Spleen (tissue), 11 donors: ENCODE measurements around the gene SRGAP2. TPM values are rescaled to one million over a fixed set of nuclear protein-coding genes. Genes with fewer than 3 reads are reported as not detected.
"Not testable (repeated sequence)": the region's sequence is repeated elsewhere in the genome, so short reads cannot be mapped to it uniquely, and the experiment has no call there.

ENCODE experiments used
- DNase-seq: peaks from one replicate; pipeline ENCODE4 v3.0.0-alpha.2; 2020
- H3K27ac ChIP-seq, 8 donors: fragments of 200-600 bp; sonication (generic) in 7 of 8; 1 replicate in 4 of 8; 2 replicates in 4 of 8; pipeline versions ENCODE4 v1.5.0 to v1.8.0; 2016 to 2021; ENCODE audit warnings: inconsistent platforms in 4 of 8, mild to moderate bottlenecking in 4 of 8, moderate library complexity in 1 of 8
- H3K27me3 ChIP-seq, 7 donors: fragments of 200-600 bp; sonication (generic) in 6 of 7; replicated peaks in 1 of 7; 1 replicate in 4 of 7; 2 replicates in 3 of 7; pipeline versions ENCODE4 v1.5.0 to v1.8.0; 2016 to 2021; ENCODE audit warnings: inconsistent platforms in 3 of 7, mild to moderate bottlenecking in 1 of 7
- H3K36me3 ChIP-seq, 6 donors: fragments of 200-600 bp; sonication (generic) in 5 of 6; 1 replicate in 4 of 6; 2 replicates in 2 of 6; pipeline versions ENCODE4 v1.5.0 to v1.8.0; 2016 to 2021; ENCODE audit warnings: inconsistent platforms in 2 of 6
- H3K4me1 ChIP-seq, 6 donors: fragments of 200-600 bp; sonication (generic) in 5 of 6; 1 replicate in 3 of 6; 2 replicates in 3 of 6; pipeline versions ENCODE4 v1.5.0 to v1.8.0; 2016 to 2021; ENCODE audit warnings: inconsistent platforms in 3 of 6
- H3K4me3 ChIP-seq, 8 donors: fragments of 200-600 bp; sonication (generic) in 7 of 8; 1 replicate in 4 of 8; 2 replicates in 4 of 8; pipeline versions ENCODE4 v1.5.0 to v1.8.0; 2016 to 2021; ENCODE audit warnings: inconsistent platforms in 4 of 8, mild to moderate bottlenecking in 4 of 8, moderate library complexity in 2 of 8
- H3K9me3 ChIP-seq, 8 donors: fragments of 200-600 bp; sonication (generic) in 7 of 8; 1 replicate in 4 of 8; 2 replicates in 4 of 8; pipeline versions ENCODE4 v1.5.0 to v1.8.0; 2016 to 2021; ENCODE audit warnings: inconsistent platforms in 4 of 8
- WGBS, 5 donors: extraction: QIAGEN DNeasy Blood & Tissue Kit in 3 of 5; methylation state at CpG; one replicate each; pipeline versions ENCODE4 v1.1.5 to v1.1.7; 2013 to 2018; 5-methylcytosine and 5-hydroxymethylcytosine counted together
- intact Hi-C: fragments of 100-400 bp; cut with DNase I; formaldehyde crosslinking; loops from one replicate; pipeline ENCODE4 v1.15.0; 2023; ENCODE audit warnings: low total_unique reads
- polyA plus RNA-seq, 3 donors: library from polyadenylated mRNA; stranded (reverse); fragments of 200-250 nt; gene quantifications; one replicate each; pipeline ENCODE4 v1.2.1, GENCODE V29; 2013
- total RNA-seq, 7 donors: library from RNA; depleted of rRNA in 3 of 7; stranded (reverse); fragments of >200 nt in 3 of 7; fragmentation: NEBNext Ultra II Directional in 4 of 7; extraction: Animal tissue kit (Norgen Biotek cat#: 25700) in 4 of 7; gene quantifications; one replicate each; pipeline versions ENCODE4 v1.1.0 to v1.2.1, GENCODE V29; 2016 to 2021
- donor health status: healthy with polysubstance abuse.
- donor health status: DM: no; HTN: no; CAD: no; lungs with moderate emphysema.
- donor health status: DM: no; HTN: no; CAD: no.
- donor health status: Bipolar disorder and iron deficiency.
- donor health status: healthy.
- donor health status: DM: no; HTN: no; CAD: no.
- donor health status: DM: yes; HTN: yes; CAD: no.

SRGAP2 gene
- total and polyA plus RNA-seq, 10 donors = 11.9 to 174 (median 97.0) TPM

DNA sequence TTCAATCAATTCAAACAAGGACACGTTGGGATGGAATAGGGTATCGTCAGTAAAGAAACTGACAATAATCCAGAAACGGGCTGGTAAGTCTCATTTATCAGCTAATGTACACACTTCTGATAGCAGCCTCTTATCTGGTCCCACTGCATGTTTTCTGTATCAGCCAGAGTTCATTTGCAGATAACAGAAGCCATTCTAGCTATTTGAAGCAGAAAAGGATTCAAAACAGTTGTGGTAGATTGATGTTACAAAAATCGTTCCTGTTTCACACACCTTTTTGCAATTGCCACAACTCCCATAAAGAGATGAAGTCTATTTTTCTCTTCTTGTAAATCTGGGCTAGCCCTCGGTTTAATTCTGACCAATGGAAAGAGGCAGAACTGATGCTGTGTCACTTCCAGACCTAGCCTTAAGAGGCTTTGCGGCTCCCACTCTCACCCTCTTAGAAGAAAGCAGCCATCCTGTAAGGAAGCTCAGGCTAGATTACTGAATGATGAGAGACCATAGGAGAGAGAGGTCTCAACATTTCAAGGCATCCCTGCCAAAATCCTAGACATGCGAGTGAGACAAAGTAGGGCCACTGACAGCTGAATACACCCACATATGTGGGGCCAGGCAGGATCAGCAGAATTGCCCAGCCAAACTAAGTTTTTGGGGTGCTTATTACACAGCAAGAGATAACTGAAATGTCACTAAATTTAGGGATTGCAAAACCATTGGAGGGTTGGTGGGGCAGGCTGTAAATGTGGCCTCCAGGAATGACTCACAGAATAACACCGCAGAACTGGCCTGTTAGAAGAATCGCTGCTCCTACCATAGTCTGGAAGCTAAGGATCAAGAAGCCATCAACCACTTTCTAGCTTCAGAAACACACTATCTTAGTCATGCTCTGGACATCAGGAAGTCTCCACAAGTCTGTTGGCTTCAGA, 25.0 kb upstream of the SRGAP2 start:
- H3K4me1 ChIP-seq, H3K9me3 ChIP-seq, H3K4me3 ChIP-seq, DNase-seq, H3K36me3 ChIP-seq, intact Hi-C loops, H3K27me3 ChIP-seq, H3K27ac ChIP-seq: not testable (repeated sequence)
- 79 to 88% (median 86%) methylated on average over 9 of the region's 9 CpGs for WGBS, 5 donors

DNA sequence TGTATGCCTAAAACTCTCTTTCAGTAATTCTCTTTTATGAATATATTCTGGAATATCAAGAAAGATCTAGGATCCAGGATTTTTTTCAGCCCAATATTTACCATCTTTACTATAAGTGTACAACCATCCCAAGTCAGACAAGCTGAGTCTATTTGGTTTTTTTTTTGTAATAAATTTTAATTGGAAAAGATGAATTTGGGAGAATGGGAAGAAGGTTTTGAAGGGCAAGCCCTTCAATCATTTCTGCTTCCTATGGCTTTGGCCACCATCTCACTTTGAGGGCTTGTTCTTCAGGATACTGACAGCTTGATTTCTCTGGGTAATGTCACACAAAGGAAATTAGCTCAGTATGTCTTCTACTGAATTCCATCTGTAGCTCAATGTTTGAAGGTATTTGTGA, 23.7 kb upstream of the SRGAP2 start:
- H3K4me3 ChIP-seq, H3K36me3 ChIP-seq, H3K9me3 ChIP-seq, H3K27me3 ChIP-seq, H3K27ac ChIP-seq, H3K4me1 ChIP-seq, DNase-seq, intact Hi-C loops: not testable (repeated sequence)

DNA sequence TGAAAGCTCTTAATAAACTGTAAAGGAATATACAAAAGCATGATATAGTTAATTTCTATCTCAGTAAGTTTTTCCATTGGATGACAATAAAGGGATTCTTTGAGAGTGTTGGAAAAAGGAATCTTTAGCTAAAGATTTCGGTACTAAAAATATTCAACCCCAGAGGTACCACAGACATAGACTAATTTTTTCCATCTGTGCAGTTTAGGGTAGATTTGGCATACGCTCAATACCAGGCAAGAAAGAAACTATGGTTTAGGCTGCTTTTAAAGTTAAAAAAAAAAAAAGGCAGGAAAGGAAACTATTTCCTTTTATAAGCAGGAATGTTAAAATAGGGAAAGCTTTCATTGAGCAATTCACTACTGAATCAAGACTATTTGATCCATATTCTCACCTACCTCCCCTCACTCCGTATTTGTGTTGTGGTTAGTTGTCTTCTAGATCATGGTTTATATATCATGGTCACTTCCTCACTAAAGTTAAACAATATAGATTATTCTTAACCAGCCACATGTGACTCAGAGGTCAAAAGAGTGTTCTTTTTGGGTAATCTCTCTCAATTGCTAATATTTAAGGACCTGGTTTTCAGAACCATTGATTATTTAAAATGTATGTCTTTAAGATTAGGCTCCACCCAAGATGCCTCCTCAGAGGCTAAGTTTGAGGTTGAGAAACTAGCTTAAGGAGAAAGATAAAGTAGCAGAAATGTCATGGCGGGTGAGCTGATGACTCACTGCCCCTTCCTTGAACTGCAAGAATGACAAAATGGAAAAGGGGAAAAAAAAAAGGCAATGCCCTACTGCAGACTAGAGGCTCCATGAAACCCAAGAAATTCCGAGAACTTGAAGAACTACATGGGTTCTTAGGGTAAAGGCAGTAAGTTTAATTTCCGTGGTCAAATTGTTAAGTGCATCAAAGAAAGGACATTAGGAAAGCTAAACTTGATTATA, 20.7 kb upstream of the SRGAP2 start:
- 80 to 83% (median 83%) methylated on average over 3 to 5 of the region's 6 CpGs for WGBS, 5 donors

DNA sequence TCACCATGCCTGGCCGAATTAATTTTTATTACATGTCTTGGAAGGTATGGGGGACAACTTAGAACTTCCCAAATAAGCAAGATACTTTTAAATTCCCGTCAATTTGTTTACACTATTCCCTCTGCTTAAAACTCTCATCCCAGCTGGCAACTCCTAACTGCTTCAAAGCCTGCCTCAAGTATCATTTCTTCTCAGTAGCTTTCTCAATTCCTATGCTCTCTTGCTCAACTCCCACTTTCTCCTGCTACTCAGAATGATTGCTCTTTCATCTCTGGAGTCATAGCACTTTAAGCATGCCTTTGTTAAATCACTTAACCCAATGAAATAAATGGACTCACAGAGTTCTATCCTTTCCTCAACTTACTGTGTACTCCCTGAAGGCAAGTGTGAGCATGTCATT, 19.6 kb upstream of the SRGAP2 start:
- intact Hi-C loops, H3K27ac ChIP-seq, H3K4me3 ChIP-seq, DNase-seq, H3K4me1 ChIP-seq, H3K36me3 ChIP-seq, H3K9me3 ChIP-seq, H3K27me3 ChIP-seq: not testable (repeated sequence)
- 86 to 100% (median 100%) methylated on average over 1 of the region's 2 CpGs for WGBS, 5 donors

More for the DNA sequence above, 20.7 kb upstream of the SRGAP2 start:
- H3K9me3 ChIP-seq, intact Hi-C loops, H3K27me3 ChIP-seq, H3K27ac ChIP-seq, H3K4me3 ChIP-seq, DNase-seq, H3K36me3 ChIP-seq, H3K4me1 ChIP-seq: not testable (repeated sequence)

DNA sequence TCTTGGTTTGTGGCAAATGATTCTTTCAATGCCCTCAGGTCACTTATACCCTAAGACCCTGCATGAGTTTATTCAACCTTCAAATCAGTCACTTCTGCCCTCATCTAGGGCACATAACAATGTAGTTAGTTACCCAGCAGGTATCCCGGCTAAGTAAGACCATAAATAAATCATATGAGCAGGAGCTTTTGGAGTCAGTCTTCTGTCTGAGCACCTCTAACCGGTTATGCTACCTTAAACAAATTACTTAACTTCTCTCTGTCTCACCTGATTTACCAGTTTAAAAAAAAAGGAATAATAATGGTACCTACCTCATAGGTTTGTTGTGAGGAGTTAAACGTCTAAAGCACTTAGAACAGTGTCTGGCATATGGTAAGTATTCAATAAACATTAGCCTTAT, 17.6 kb upstream of the SRGAP2 start:
- WGBS, 5 donors = no CpG with 5 or more reads among the region's 3 CpGs
- DNase-seq, H3K4me1 ChIP-seq, H3K27ac ChIP-seq, H3K27me3 ChIP-seq, H3K9me3 ChIP-seq, H3K36me3 ChIP-seq, H3K4me3 ChIP-seq, intact Hi-C loops: not testable (repeated sequence)

DNA sequence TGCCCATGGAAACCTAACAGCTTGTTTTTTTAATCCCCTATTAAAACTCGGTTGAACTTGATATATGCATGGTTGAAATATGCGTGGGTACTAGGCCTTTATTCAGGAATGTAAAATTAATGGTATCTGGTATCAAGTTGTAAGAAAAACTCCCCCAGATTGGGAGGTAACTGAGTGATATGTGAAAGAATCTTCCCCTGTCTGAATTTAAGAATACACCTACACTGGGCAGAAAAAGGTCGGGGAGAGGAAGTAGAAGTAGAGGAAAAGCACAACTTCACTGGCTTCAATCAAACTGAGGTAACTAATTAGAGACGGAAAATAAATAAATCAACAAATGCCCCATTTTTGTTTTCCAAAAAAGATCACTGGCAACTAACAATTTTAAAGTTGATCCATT, 16.5 kb upstream of the SRGAP2 start:
- H3K27me3 ChIP-seq, H3K9me3 ChIP-seq, DNase-seq, intact Hi-C loops, H3K27ac ChIP-seq, H3K4me3 ChIP-seq, H3K36me3 ChIP-seq, H3K4me1 ChIP-seq: not testable (repeated sequence)
- 80 to 93% (median 86%) methylated on average over 2 to 3 of the region's 4 CpGs for WGBS, 5 donors

DNA sequence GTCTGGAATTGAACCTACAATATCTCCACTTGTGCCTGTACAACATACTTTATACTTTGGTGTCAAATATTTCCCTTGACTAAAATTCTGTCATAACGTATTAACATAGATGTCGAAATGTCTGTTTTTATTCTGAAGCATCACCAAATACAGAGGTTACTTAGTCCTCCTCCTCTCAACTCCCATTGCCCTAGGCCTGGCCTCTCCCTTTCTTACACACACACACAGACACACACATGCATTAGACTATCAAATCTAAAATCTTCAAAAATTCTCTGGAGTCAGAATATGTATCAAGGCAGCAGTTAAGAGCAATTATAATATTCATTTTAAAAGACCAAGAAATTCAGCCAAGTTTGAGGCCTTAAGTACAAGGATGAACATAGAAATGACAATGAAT, 8.2 kb upstream of the SRGAP2 start:
- H3K4me1 ChIP-seq, H3K27ac ChIP-seq, DNase-seq, intact Hi-C loops, H3K9me3 ChIP-seq, H3K36me3 ChIP-seq, H3K4me3 ChIP-seq, H3K27me3 ChIP-seq: not testable (repeated sequence)
- WGBS, 5 donors = no CpG with 5 or more reads among the region's 2 CpGs

DNA sequence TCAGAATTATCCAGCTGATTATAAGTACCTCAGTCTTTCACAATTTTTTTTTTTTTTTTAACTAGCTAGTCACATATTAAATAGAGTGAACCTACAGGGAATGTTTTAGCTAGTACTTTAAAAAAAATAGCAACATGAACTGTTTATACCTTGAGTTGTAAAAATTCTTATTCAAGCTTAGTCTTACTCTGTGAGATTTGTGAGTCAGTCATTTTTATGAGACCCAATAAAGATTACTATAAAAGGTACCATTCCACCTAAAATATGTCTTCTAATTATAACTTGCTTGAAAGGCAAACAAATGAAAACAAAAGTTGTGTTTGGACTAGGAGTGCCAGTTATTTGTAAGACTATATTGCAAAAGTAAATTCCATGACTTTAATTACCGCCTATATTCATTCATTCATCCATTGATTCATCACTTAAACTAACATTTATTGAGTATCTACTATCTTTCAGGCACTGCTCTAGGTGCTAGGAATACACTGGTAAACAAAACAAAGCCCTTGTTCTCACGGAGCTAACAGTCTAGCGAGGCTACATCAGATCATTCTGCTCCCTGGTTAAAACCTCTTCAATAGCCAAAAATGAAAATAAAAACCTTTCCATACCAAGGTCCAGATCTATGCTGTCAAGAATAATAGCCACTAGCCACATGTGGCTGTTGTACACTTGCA, 6.5 kb upstream of the SRGAP2 start:
- H3K4me1 ChIP-seq = not testable (repeated sequence)

More for the DNA sequence above, 6.5 kb upstream of the SRGAP2 start:
- H3K27ac ChIP-seq, H3K27me3 ChIP-seq, H3K4me3 ChIP-seq, intact Hi-C loops, DNase-seq, H3K9me3 ChIP-seq, H3K36me3 ChIP-seq: not testable (repeated sequence)
- 88 to 100% (median 95%) methylated on average over 2 to 3 of the region's 3 CpGs for WGBS, 5 donors
